HG03097 (cell line): ENCODE measurements around the gene IL7R.
"Not testable (repeated sequence)": the region's sequence is repeated elsewhere in the genome, so short reads cannot be mapped to it uniquely, and the experiment has no call there.

ENCODE experiments used
- ATAC-seq: cut with Tn5 transposase; IDR thresholded peaks from one replicate; pipeline ENCODE4 v1.9.1; 2021; ENCODE audit not compliant: unreplicated experiment, low FRiP score

IL7R gene

GRCh38 chr5:35869685-35870277, 13.1 kb downstream of the IL7R start:
- no peak for ATAC-seq

GRCh38 chr5:35870605-35871004, 13.9 kb downstream of the IL7R start:
- no peak for ATAC-seq

- ATAC-seq, result no peak
These were observed 19.8 kb downstream of the IL7R start for GRCh38 chr5:35876454-35876853.

DNA sequence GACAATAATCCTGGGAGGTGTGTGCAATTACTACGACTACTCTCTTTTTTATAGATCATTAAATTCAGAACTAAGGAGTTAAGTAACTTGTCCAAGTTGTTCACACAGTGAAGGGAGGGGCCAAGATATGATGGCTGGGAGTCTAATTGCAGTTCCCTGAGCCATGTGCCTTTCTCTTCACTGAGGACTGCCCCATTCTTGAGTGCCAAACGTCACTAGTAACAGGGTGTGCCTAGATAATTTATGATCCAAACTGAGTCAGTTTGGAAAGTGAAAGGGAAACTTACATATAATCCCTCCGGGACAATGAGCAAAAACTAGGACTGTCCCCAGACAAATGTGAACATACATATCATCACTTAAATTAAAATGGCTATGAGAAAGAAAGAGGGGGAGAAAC, 20.2 kb downstream of the IL7R start:
- ATAC-seq, result no peak

- no peak for ATAC-seq
These were observed 21.0 kb downstream of the IL7R start for GRCh38 chr5:35877655-35878054.

DNA sequence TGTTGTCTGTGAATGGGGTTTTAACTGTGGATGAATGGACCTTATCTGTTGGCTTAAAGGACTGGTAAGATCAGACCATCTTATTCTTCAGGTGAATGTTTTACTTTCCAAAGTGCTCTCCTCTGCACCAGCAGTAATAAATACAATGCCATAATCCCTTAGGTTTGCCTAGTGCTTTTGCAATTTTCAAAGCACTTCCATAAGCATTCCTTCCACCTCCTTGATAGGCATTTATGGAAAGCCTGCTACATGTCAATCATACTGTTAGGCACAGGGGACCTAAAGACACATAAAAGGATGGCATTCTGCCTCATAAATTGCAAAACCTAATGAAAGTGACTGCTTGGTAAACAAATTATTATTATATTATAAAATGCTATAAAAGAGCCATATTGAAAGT, 21.4 kb downstream of the IL7R start:
- ATAC-seq, result no peak

- no peak for ATAC-seq
These were observed 22.4 kb downstream of the IL7R start for GRCh38 chr5:35879096-35879495.

DNA sequence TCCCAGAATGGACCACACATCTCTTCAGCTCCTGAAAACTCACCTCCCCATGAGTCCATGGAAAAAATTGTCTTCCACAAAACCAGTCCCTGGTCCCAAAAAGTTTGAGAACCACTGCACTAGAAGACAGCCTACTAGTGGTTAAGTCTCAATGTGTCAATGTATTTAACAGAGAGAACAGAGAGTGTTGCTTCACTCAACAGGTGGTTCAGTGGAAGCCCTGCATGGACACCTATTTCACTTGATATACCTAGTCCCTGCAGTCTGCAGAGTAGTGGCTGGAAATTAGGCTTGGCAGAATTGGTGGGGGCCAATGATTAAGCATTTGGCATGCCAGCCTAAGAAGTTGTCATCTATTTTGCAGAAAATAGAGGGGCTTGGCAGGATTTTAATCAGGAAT, 23.0 kb downstream of the IL7R start:
- ATAC-seq, result no peak

DNA sequence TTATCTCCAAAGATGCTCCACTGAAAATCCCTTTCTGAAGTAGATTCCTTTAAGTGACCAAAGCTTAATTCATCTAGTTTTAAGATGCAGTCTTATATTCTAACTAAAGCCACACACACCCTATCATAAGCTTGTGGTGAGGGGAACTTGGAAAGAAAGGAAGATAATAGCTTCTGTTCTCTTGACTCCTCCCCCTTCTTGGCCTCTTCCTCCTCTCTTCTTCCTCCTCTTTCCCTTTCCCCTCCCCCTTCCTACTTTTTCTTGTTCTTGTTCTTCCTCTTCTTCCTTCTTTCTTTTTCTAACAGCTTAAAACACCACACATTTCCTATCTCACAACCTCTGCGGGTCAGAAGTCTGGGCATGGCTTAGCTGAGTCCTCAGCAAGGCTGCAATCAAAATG, 23.5 kb downstream of the IL7R start:
- no peak for ATAC-seq

- ATAC-seq, result no peak
These were observed 25.1 kb downstream of the IL7R start for GRCh38 chr5:35881758-35882157.

- ATAC-seq, result no peak
These were observed 27.6 kb downstream of the IL7R start for GRCh38 chr5:35884191-35884769.

- no peak for ATAC-seq
These were observed 28.1 kb downstream of the IL7R start for GRCh38 chr5:35884773-35885172.

DNA sequence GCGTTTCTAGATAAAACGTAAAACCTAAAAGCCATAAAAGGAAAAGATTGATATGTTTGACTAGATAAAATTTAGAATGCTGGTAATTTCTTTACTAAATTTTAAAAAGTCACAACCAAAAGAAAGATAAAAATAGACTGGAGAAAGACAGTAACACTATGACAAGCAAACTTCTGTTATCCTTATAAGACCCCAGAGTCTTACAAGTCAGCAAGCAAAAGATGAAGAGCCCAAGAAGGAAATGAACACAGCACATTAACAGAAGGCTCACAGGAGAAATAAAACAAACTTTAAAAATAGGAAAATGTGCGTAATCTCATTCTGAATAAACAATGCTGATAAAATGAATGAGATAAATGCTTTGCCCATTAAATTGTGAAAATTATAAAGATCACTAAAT, 29.7 kb downstream of the IL7R start:
- ATAC-seq, result no peak

- ATAC-seq, result no peak
These were observed 30.8 kb downstream of the IL7R start for GRCh38 chr5:35887321-35888100.

DNA sequence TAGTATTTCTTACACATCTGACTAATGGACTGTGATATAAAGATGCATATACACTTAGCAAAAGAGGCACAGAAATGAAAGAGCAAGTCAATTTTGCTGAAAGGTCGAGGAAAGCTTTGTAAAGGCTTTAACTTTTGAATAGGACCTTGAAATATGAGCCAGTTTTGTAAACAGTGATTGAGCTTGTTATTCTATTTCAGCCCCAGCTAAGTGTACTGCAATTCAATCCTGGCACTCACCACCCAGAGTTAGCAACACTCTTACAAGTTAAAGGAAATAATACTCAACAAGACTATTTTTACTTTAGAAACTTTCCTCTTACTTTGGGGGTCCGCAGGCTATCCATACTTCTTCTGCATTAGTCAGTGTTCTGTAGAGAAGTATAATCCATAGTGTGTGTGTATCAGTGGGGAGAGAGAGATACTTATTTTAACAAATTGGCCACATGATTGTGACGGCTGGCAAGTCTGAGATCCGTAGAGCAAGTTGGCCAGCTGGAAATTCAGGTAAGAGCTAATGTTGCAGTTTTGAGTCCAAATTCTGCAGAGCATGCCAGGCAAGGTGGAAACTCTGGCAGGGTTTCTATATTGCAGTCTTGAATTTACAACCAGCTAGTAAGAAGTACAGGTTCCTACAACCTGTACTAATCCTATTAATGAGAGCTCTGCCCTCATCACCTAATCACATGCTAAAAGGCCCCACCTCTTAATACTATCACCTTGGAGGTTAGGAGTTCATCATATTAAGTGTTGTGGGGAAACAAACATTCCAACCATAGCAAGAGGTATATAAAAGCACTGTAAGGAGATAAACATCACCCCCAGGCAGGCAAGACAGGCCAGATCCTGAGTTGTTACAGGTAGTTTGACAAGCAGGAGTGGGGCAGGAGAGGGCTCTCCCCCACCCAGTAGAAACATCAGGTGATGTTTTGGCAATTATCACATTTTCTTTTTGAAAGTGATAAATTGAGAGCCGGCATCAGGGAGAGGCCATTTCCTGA, 33.6 kb downstream of the IL7R start:
- ATAC-seq, result no peak

DNA sequence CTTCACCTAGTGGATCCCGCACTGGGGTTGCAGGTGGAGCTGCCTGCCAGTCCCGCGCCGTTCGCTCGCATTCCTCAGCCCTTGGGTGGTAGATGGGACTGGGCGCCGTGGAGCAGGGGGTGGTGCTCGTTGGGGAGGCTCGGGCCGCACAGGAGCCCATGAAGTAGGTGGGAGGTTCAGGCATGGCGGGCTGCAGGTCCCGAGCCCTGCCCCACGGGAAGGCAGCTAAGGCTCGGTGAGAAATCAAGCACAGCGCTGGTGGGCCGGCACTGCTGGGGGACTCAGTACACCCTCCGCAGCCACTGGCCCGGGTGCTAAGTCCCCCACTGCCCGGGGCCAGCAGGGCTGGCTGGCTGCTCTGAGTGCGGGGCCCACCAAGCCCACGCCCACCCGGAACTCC, 36.1 kb downstream of the IL7R start:
- ATAC-seq, result not testable (repeated sequence)

GRCh38 chr5:35894131-35894530, 37.4 kb downstream of the IL7R start:
- ATAC-seq, result no peak

- ATAC-seq, result no peak
These were observed 42.4 kb downstream of the IL7R start for GRCh38 chr5:35898952-35899660.

DNA sequence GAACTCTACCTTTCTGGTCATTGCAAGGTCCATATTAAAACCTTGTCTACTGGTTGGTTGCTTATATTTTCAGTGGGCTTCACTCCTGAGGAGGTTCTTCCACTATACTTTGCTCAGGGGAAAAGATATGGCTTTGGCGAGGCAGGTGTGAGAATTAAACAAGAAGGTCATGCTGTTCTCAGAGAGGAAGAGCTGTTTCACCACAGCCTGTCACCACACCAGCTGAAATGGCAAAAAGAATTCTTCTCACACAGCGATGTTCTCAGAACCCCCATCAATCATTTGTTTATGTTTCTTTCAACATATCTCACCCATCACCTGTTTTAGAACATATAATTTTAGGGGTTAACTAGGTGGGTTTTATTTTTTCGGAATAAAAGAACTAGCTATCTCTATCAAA, 43.1 kb downstream of the IL7R start:
- no peak for ATAC-seq

DNA sequence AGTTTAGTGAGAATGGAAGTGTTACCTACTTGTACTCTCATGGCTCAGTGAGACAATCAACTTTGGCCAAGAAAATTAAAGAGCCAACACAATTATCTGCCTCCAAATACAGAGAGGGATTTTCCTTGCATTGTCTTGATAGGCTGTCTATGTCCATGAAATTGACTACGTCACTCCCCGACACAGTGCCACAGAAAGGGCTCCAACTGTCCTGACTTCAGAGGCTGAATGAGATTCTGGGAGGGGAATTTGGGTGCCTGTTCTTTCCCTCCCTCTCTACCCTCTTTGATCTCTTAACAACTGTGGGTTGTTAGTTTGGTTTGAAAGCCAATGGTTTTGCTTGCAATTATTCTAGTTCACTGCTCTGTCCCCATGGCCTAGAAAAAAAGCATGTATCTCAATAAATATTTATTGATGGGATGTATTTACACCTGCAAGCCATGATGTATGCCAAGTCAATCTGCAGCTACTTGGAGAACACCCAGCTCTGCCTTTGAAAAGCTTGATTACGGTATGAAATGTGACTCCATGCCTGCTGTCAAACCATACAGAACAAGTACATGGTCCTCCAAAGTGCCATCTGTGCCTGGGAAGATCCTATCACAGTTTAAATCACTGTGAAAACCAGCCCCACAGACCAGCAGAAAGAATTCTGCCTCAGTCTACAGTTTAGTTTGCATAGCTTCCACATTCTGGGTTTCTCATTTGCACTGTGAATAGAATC, 44.4 kb downstream of the IL7R start:
- no peak for ATAC-seq
